Neuronal stem cell (in vitro differentiated cells): ENCODE results near the gene SH2D3C.
A peak's percentile ranks its signal among the peaks of the same experiment; 100 is the strongest.

Source experiments
- DNase-seq: peaks from one replicate; pipeline ENCODE4 v3.0.0-alpha.2; 2013; ENCODE audit warnings: low spot score
- H2AFZ ChIP-seq: one replicate; pipeline ENCODE4 v1.6.1; 2013; ENCODE audit warnings: mild to moderate bottlenecking, low read length, inconsistent platforms
- H2AK5ac ChIP-seq: 2 replicates; pipeline ENCODE4 v1.6.1; 2013; ENCODE audit warnings: low read depth, mild to moderate bottlenecking, inconsistent platforms, low read length, moderate library complexity, mixed read lengths
- H2BK120ac ChIP-seq: 2 replicates; pipeline ENCODE4 v1.6.1; 2013; ENCODE audit warnings: low read depth, mild to moderate bottlenecking, inconsistent platforms, low read length, moderate library complexity, mixed read lengths
- H2BK12ac ChIP-seq: one replicate; pipeline ENCODE4 v1.6.1; 2013; ENCODE audit warnings: low read length, inconsistent platforms
- H2BK15ac ChIP-seq: 2 replicates; pipeline ENCODE4 v1.6.1; 2013; ENCODE audit warnings: mild to moderate bottlenecking, low read length, inconsistent platforms, mixed read lengths
- H2BK5ac ChIP-seq: one replicate; pipeline ENCODE4 v1.6.1; 2013; ENCODE audit warnings: inconsistent platforms, mild to moderate bottlenecking, low read length, moderate library complexity
- H3K14ac ChIP-seq: one replicate; pipeline ENCODE4 v1.6.1; 2013; ENCODE audit warnings: low read length, inconsistent platforms
- H3K18ac ChIP-seq: 2 replicates; pipeline ENCODE4 v1.6.1; 2013; ENCODE audit warnings: low read length, inconsistent platforms
- H3K23ac ChIP-seq: 2 replicates; pipeline ENCODE4 v1.6.1; 2013; ENCODE audit warnings: low read depth, mild to moderate bottlenecking, mixed read lengths, low read length, inconsistent platforms; ENCODE audit not compliant: poor library complexity
- H3K27ac ChIP-seq: replicated peaks from 3 replicates; pipeline ENCODE4 v1.5.1; 2013; ENCODE audit warnings: low read length, inconsistent platforms
- H3K27me3 ChIP-seq, 3 experiments: 2 replicates each; pipeline ENCODE4 v1.6.1; 2013; ENCODE audit warnings: low read length in 3 of 3, mild to moderate bottlenecking in 2 of 3, inconsistent platforms in 1 of 3, low read depth in 1 of 3, mixed read lengths in 1 of 3, moderate library complexity in 1 of 3; ENCODE audit not compliant: control insufficient read depth in 3 of 3, insufficient read depth in 3 of 3
- H3K36me3 ChIP-seq, 2 donors: replicated peaks in 1 of 2; 2 replicates each; pipeline ENCODE4 v1.6.1; 2013; ENCODE audit warnings: low read length in 2 of 2; ENCODE audit not compliant: control insufficient read depth in 2 of 2, insufficient read depth in 2 of 2
- H3K4ac ChIP-seq: 2 replicates; pipeline ENCODE4 v1.6.1; 2013; ENCODE audit warnings: inconsistent platforms, mild to moderate bottlenecking, low read length, moderate library complexity
- H3K4me1 ChIP-seq, 2 donors: 1 replicate in 1 of 2; 2 replicates in 1 of 2; pipeline ENCODE4 v1.6.1; 2013; ENCODE audit warnings: low read length in 2 of 2, low read depth in 1 of 2; ENCODE audit not compliant: control insufficient read depth in 2 of 2, insufficient read depth in 1 of 2
- H3K4me2 ChIP-seq: one replicate; pipeline ENCODE4 v1.6.1; 2013; ENCODE audit warnings: mild to moderate bottlenecking, low read length, inconsistent platforms; ENCODE audit not compliant: insufficient read depth, poor library complexity, severe bottlenecking
- H3K4me3 ChIP-seq, 2 donors: 2 replicates each; pipeline ENCODE4 v1.5.1; 2013; ENCODE audit warnings: low read length in 2 of 2, mild to moderate bottlenecking in 2 of 2, inconsistent platforms in 1 of 2, moderate library complexity in 1 of 2
- H3K79me1 ChIP-seq: one replicate; pipeline ENCODE4 v1.6.1; 2013; ENCODE audit warnings: low read depth, mild to moderate bottlenecking, inconsistent platforms, low read length, moderate library complexity
- H3K9ac ChIP-seq: one replicate; pipeline ENCODE4 v1.6.1; 2013; ENCODE audit warnings: mild to moderate bottlenecking, low read depth, low read length, inconsistent platforms; ENCODE audit not compliant: poor library complexity
- H3K9me3 ChIP-seq, 2 donors: replicated peaks in 1 of 2; 2 replicates each; pipeline versions ENCODE3 to v1.6.1; 2013; ENCODE audit warnings: low read length in 2 of 2, mild to moderate bottlenecking in 2 of 2, inconsistent platforms in 1 of 2, low read depth in 1 of 2, mixed read lengths in 1 of 2, moderate library complexity in 1 of 2; ENCODE audit not compliant: control insufficient read depth in 2 of 2, insufficient read depth in 1 of 2
- H4K8ac ChIP-seq: one replicate; pipeline ENCODE4 v1.6.1; 2013; ENCODE audit warnings: low read depth, mild to moderate bottlenecking, inconsistent platforms, low read length, moderate library complexity
- H4K91ac ChIP-seq: one replicate; pipeline ENCODE4 v1.6.1; 2013; ENCODE audit warnings: low read length, low read depth, mild to moderate bottlenecking, inconsistent platforms; ENCODE audit not compliant: poor library complexity
- WGBS, 2 donors: extraction: QIAGEN DNeasy Blood & Tissue Kit; methylation state at CpG; one replicate each; pipeline ENCODE4 v1.1.7; 2013; ENCODE audit warnings: missing lambda C conversion rate in 2 of 2, mixed read lengths in 1 of 2; ENCODE audit not compliant: insufficient read length in 2 of 2, insufficient replicate concordance in 1 of 2; ENCODE audit errors: extremely low coverage in 2 of 2; 5-methylcytosine and 5-hydroxymethylcytosine counted together

SH2D3C gene

DNA sequence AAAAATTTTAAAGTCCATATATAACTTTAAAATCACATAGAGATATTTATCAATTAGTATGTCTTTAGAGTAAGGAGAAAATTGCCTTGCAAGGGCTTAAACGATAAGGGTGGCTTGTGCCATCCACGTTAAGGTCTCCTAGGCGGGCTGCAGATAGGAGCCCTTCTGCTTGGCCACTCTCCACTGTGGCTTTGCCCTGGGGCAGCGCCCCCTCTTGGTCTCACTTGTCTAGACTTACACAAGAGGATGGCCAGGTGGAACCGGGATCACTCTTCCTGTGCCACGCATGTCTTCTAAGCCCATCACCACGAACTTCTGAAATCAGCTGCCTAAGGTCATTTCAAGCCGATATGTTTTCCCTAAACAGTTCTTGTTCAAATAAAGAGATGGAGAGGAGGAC, 27.2 kb upstream of the SH2D3C start:
- Histone ChIP-seq H3K4me2 (no peak overlapping the region), H4K8ac (no peak overlapping the region), H3K4me1 (peaks cover 15 to 20% of the 10 kb centered on the region in 2 donors), H3K4me3 (no peak overlapping the region), H2AK5ac (no peak overlapping the region), H2BK12ac (no peak overlapping the region), H3K36me3 (peaks cover 18 to 61% of the 10 kb centered on the region in 2 donors), H2BK5ac (no peak overlapping the region), H3K9me3 (no peaks in the 10 kb centered on the region), H3K4ac (no peak overlapping the region), H3K18ac (no peak overlapping the region), H2BK120ac (no peak overlapping the region), H4K91ac (no peak overlapping the region), H3K27me3 (no peaks in the 10 kb centered on the region), H2BK15ac (no peak overlapping the region), H3K23ac (no peak overlapping the region), H3K14ac (no peak overlapping the region), H2AFZ (no peak overlapping the region), H3K79me1 (peaks cover 13% of the 10 kb centered on the region), H3K27ac (no peak overlapping the region), H3K9ac (no peak overlapping the region)
- no CpG with 5 or more reads among the region's 8 CpGs for WGBS, 2 donors
- no peak for DNase-seq

DNA sequence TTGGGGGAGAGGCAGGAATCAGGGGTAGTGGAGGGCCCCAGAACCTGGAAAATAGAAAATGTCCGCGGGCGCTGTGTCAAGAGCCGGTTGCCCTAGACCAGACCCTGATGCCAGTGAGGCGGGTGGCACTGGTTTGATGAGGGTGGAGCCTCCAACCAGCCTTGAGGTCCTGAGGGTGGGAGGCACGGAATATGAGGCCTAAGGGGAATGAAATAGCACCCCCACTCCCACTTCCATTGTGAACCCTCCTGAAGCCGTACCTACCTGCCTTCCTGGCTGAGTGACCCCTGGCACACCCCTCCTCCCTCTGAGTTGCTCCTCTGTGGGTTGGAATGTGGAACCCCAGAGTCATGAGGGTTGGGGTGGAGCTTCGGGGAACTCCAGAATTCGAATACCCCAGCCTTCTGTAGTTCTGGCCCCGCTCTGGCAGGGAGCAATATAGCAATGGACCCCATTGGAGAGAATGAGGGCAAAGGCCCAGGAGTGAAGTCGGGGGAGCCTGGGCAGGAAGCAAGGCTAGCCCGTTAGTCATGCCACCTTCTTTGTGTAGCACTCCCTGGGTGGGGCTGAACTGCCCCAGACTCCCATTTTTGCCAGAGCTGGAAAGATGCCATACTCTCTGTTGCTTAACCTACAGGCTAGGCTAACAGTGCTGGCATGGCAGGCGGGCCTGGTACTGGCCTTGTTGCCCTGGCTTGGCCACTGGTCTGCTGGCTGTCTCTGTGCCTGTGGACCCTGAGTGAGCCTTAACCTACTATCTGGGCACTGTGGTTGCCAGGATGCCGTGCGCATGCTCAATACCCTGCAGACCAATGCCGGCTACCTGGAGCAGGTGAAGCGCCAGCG, 25.3 kb upstream of the SH2D3C start:
- Histone ChIP-seq H3K27ac (no peak overlapping the region), H3K14ac (no peak overlapping the region), H2BK5ac (no peak overlapping the region)

DNA sequence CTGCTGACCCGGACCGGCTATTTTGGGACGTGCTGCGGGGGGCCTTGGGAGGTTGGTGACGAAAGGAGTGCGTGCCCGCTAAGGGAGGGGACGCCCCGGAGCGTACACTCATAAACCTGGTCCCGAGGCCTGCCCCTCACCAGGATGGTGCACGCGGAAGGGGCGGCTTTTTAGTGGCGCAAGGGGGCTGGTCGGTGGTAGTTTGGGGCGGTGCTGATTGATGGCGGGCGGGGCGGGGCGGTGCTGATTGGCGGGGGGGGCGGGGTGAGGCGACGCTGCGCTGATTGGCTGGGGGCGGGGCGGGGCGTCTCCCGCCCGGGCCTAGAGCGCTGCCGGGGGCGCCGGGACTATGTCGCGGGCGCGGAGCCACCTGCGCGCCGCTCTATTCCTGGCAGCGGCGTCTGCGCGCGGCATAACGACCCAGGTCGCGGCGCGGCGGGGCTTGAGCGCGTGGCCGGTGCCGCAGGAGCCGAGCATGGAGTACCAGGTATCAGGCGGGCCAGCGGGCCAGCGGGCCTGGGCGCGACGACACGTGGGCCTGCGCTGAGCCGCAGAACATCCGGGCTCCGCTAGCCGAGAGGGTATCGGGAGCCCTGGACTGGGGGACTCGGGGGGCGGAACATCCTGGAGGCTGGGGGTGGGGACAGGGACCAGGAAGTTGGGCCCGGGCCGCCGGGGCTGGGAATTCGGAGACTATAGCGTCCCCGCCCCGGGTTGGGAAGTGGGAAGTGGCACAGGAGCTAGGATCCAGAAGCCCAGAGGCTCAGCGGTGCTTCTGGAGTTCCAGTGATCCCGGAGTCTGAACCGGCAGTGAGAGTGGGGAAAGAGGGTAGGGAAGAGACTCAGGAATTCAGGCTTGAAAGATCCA, 24.3 kb upstream of the SH2D3C start, which contains the start of gene FPGS:
FPGS (plus strand) TSS at position 307 of the 868 bp plus-strand sequence; CDS start at position 350, 43 bp downstream.
- peaks cover 11 to 15% of the 10 kb centered on the region in 2 donors for H3K4me1 ChIP-seq
- H4K91ac ChIP-seq, result peak within 1 kb of the TSS; percentile 95
- peaks cover 8 to 36% of the 10 kb centered on the region in 2 donors for H3K36me3 ChIP-seq
- H3K23ac ChIP-seq, result peak within 1 kb of the TSS; percentile 97
- H3K79me1 ChIP-seq, result peaks cover 10% of the 10 kb centered on the region
- DNase-seq, result peak; percentile 82
- no peak within 1 kb of the TSS for H2AK5ac ChIP-seq
- H2BK120ac ChIP-seq, result peak within 1 kb of the TSS; percentile 81
- H2BK15ac ChIP-seq, result no peak within 1 kb of the TSS
- H3K4me2 ChIP-seq, result peak within 1 kb of the TSS; percentile 80
- no peaks in the 10 kb centered on the region for H3K27me3 ChIP-seq
- H3K14ac ChIP-seq, result no peak within 1 kb of the TSS
- H3K9me3 ChIP-seq, result no peaks in the 10 kb centered on the region
- H3K4me3 ChIP-seq, result peak within 1 kb of the TSS; percentile 82 to 95
- peak within 1 kb of the TSS; percentile 100 for H3K18ac ChIP-seq
- H3K27ac ChIP-seq, result peak within 1 kb of the TSS; percentile 85
- H4K8ac ChIP-seq, result peak within 1 kb of the TSS; percentile 70
- peak within 1 kb of the TSS; percentile 53 for H2BK5ac ChIP-seq
- no peak within 1 kb of the TSS for H3K4ac ChIP-seq
- peak within 1 kb of the TSS; percentile 100 for H2AFZ ChIP-seq
- peak within 1 kb of the TSS; percentile 41 for H2BK12ac ChIP-seq
- peak within 1 kb of the TSS; percentile 97 for H3K9ac ChIP-seq
- WGBS, 2 donors, result no CpG with 5 or more reads among the region's 83 CpGs

More for the DNA sequence above, 25.3 kb upstream of the SH2D3C start:
- no peak overlapping the region for H4K91ac ChIP-seq
- no peak overlapping the region for H2AK5ac ChIP-seq
- peaks cover 8 to 45% of the 10 kb centered on the region in 2 donors for H3K36me3 ChIP-seq
- peak overlapping the region; percentile 72 for H3K4me2 ChIP-seq
- H3K23ac ChIP-seq, result no peak overlapping the region
- H4K8ac ChIP-seq, result peak overlapping the region; percentile 70
- no peak overlapping the region for H2BK120ac ChIP-seq
- H3K4me3 ChIP-seq, result peak overlapping the region; percentile 82 to 95
- peaks cover 11 to 15% of the 10 kb centered on the region in 2 donors for H3K4me1 ChIP-seq
- no peaks in the 10 kb centered on the region for H3K27me3 ChIP-seq
- H3K4ac ChIP-seq, result no peak overlapping the region
- H2BK12ac ChIP-seq, result no peak overlapping the region
- no peaks in the 10 kb centered on the region for H3K9me3 ChIP-seq
- H3K79me1 ChIP-seq, result peaks cover 10% of the 10 kb centered on the region
- H3K18ac ChIP-seq, result no peak overlapping the region
- DNase-seq, result no peak
- peak overlapping the region; percentile 100 for H2AFZ ChIP-seq
- no CpG with 5 or more reads among the region's 18 CpGs for WGBS, 2 donors
- H2BK15ac ChIP-seq, result no peak overlapping the region
- H3K9ac ChIP-seq, result peak overlapping the region; percentile 87
